Brain microvascular endothelial cell (primary cell): ENCODE data around the gene TP53BP2.
"Not testable (repeated sequence)": the region's sequence is repeated elsewhere in the genome, so short reads cannot be mapped to it uniquely, and the experiment has no call there.

Source experiments
- DNase-seq: peaks from one replicate; pipeline ENCODE4 v3.0.0-alpha.2; 2020
- H3K27ac ChIP-seq: fragments of 250-450 bp; sonication (Bioruptor Pico); 2 replicates; pipeline ENCODE4 v1.5.1; 2020; ENCODE audit warnings: mild to moderate bottlenecking, moderate library complexity
- H3K27me3 ChIP-seq: fragments of 250-450 bp; sonication (Bioruptor Pico); replicated peaks from 2 replicates; pipeline ENCODE4 v1.5.1; 2020; ENCODE audit warnings: mild to moderate bottlenecking
- H3K36me3 ChIP-seq: fragments of 250-450 bp; sonication (Bioruptor Pico); replicated peaks from 2 replicates; pipeline ENCODE4 v1.5.1; 2020; ENCODE audit warnings: mild to moderate bottlenecking
- H3K4me3 ChIP-seq: 2 replicates; pipeline ENCODE4 v1.5.1; 2011; ENCODE audit warnings: low read depth, mild to moderate bottlenecking, control low read depth, low read length, moderate library complexity
- CTCF ChIP-seq: IDR thresholded peaks from 2 replicates; pipeline ENCODE4 v1.5.1; 2011; ENCODE audit warnings: low read depth, mild to moderate bottlenecking, moderate library complexity, low read length, control low read depth, inconsistent platforms; ENCODE audit errors: missing control alignments
- in situ Hi-C: cut with HindIII; loops from 2 replicates; pipeline ENCODE4 v1.10.0; 2017; ENCODE audit warnings: low sequenced_read_pairs, low pct_ligation_motif_present

TP53BP2 gene

GRCh38 chr1:223742856-223743517 is 102.8 kb downstream of the TP53BP2 start:
- peak overlapping the region; percentile 24 for H3K27ac ChIP-seq
- TF ChIP-seq CTCF: no peak
- in situ Hi-C loops: no loop called here
- no peak for DNase-seq
- H3K27me3 ChIP-seq: no peaks in the 10 kb centered on the region
- no peak overlapping the region for H3K4me3 ChIP-seq
- H3K36me3 ChIP-seq: peaks cover 72% of the 10 kb centered on the region

GRCh38 chr1:223741861-223742260 is 103.9 kb downstream of the TP53BP2 start:
- TF ChIP-seq CTCF: no peak
- Histone ChIP-seq H3K4me3 (no peak overlapping the region), H3K36me3 (peaks cover 61% of the 10 kb centered on the region), H3K27me3 (no peaks in the 10 kb centered on the region), H3K27ac (peak overlapping the region; percentile 60)
- in situ Hi-C loops: no loop called here
- DNase-seq: peak; percentile 65

- DNase-seq, H3K4me3 ChIP-seq, in situ Hi-C loops, H3K27me3 ChIP-seq: not testable (repeated sequence)
- Histone ChIP-seq H3K36me3 (peaks cover 49% of the 10 kb centered on the region), H3K27ac (peak overlapping the region; percentile 30)
These were observed 105.6 kb downstream of the TP53BP2 start for GRCh38 chr1:223740038-223740736.

GRCh38 chr1:223739366-223740037 is 106.2 kb downstream of the TP53BP2 start:
- Histone ChIP-seq H3K4me3 (no peak overlapping the region), H3K27ac (peak overlapping the region; percentile 30), H3K27me3 (no peaks in the 10 kb centered on the region), H3K36me3 (peaks cover 48% of the 10 kb centered on the region)
- no peak for TF ChIP-seq CTCF
- in situ Hi-C loops: no loop called here
- peak; percentile 20 for DNase-seq

GRCh38 chr1:223738465-223739365 is 107.0 kb downstream of the TP53BP2 start:
- in situ Hi-C loops: no loop called here
- Histone ChIP-seq H3K36me3 (peaks cover 45% of the 10 kb centered on the region), H3K4me3 (no peak overlapping the region), H3K27me3 (no peaks in the 10 kb centered on the region), H3K27ac (peak overlapping the region; percentile 30)
- TF ChIP-seq CTCF: no peak
- no peak for DNase-seq

GRCh38 chr1:223737342-223737741 is 108.4 kb downstream of the TP53BP2 start:
- Histone ChIP-seq H3K36me3 (peaks cover 37% of the 10 kb centered on the region), H3K27ac (peak overlapping the region; percentile 57), H3K27me3 (no peaks in the 10 kb centered on the region), H3K4me3 (no peak overlapping the region)
- no peak for TF ChIP-seq CTCF
- in situ Hi-C loops: no loop called here
- DNase-seq: no peak

- H3K27me3 ChIP-seq, H3K27ac ChIP-seq, DNase-seq, in situ Hi-C loops, H3K4me3 ChIP-seq: not testable (repeated sequence)
- peaks cover 39% of the 10 kb centered on the region for H3K36me3 ChIP-seq
These were observed 109.1 kb downstream of the TP53BP2 start for GRCh38 chr1:223736638-223737037.
